ENCODE data around the gene DLAT. TPM values are rescaled to one million over a fixed set of nuclear protein-coding genes. Genes with fewer than 3 reads are reported as not detected.
"Not testable (repeated sequence)": the region's sequence is repeated elsewhere in the genome, so short reads cannot be mapped to it uniquely, and the experiment has no call there.

Gene DLAT
- total and polyA plus RNA-seq, 2 donors, result 13.3 to 28.8 TPM

- H3K4me1 ChIP-seq (ENCODE audit: control insufficient read depth in 2 of 2, insufficient read depth in 2 of 2, low read length in 2 of 2), result no peaks in the 10 kb centered on the region
- no peak for DNase-seq (ENCODE audit: low read depth in 6 of 9, low spot score in 9 of 9)
- no peaks in the 10 kb centered on the region for H3K9me3 ChIP-seq (ENCODE audit: control insufficient read depth in 2 of 2, insufficient read depth in 1 of 2, low read length in 1 of 2)
- H3K27me3 ChIP-seq (ENCODE audit: control insufficient read depth in 2 of 2, insufficient read depth in 1 of 2, low read length in 1 of 2), result no peaks in the 10 kb centered on the region
- H3K27ac ChIP-seq (ENCODE audit: low read depth in 1 of 2, low read length in 1 of 2), result no peak overlapping the region
- no peak overlapping the region for H3K4me3 ChIP-seq (ENCODE audit: low read length in 2 of 2)
- H3K36me3 ChIP-seq (ENCODE audit: control insufficient read depth in 2 of 2, insufficient read depth in 2 of 2, low read length in 1 of 2), result peaks cover 21 to 36% of the 10 kb centered on the region in 2 donors
Observed at GRCh38 chr11:112037527-112037926, 12.3 kb downstream of the DLAT start.

GRCh38 chr11:112042161-112042960, 17.2 kb downstream of the DLAT start:
- Histone ChIP-seq H3K27me3 (ENCODE audit: control insufficient read depth in 2 of 2, insufficient read depth in 1 of 2, low read length in 1 of 2) (no peaks in the 10 kb centered on the region), H3K4me1 (ENCODE audit: control insufficient read depth in 2 of 2, insufficient read depth in 2 of 2, low read length in 2 of 2) (no peaks in the 10 kb centered on the region), H3K9me3 (ENCODE audit: control insufficient read depth in 2 of 2, insufficient read depth in 1 of 2, low read length in 1 of 2) (no peaks in the 10 kb centered on the region), H3K27ac (ENCODE audit: low read depth in 1 of 2, low read length in 1 of 2) (no peak overlapping the region), H3K36me3 (ENCODE audit: control insufficient read depth in 2 of 2, insufficient read depth in 2 of 2, low read length in 1 of 2) (peaks cover 18 to 42% of the 10 kb centered on the region in 2 donors), H3K4me3 (ENCODE audit: low read length in 2 of 2) (no peak overlapping the region)
- WGBS, result 62% methylated on average over 6 of the region's 6 CpGs
- DNase-seq (ENCODE audit: low read depth in 6 of 9, low spot score in 9 of 9), result no peak

- H3K27me3 ChIP-seq (ENCODE audit: control insufficient read depth in 2 of 2, insufficient read depth in 1 of 2, low read length in 1 of 2), result no peaks in the 10 kb centered on the region
- H3K4me1 ChIP-seq (ENCODE audit: control insufficient read depth in 2 of 2, insufficient read depth in 2 of 2, low read length in 2 of 2), result no peaks in the 10 kb centered on the region
- H3K9me3 ChIP-seq (ENCODE audit: control insufficient read depth in 2 of 2, insufficient read depth in 1 of 2, low read length in 1 of 2), result no peaks in the 10 kb centered on the region
- H3K4me3 ChIP-seq (ENCODE audit: low read length in 2 of 2), result no peak overlapping the region
- 98% methylated on average over 2 of the region's 2 CpGs for WGBS
- no peak for DNase-seq (ENCODE audit: low read depth in 6 of 9, low spot score in 9 of 9)
- H3K27ac ChIP-seq (ENCODE audit: low read depth in 1 of 2, low read length in 1 of 2), result no peak overlapping the region
- peaks cover 15 to 38% of the 10 kb centered on the region in 2 donors for H3K36me3 ChIP-seq (ENCODE audit: control insufficient read depth in 2 of 2, insufficient read depth in 2 of 2, low read length in 1 of 2)
Observed at GRCh38 chr11:112042961-112043304, 17.7 kb downstream of the DLAT start.

GRCh38 chr11:112044961-112045360, 19.8 kb downstream of the DLAT start:
- no peaks in the 10 kb centered on the region for H3K4me1 ChIP-seq (ENCODE audit: control insufficient read depth in 2 of 2, insufficient read depth in 2 of 2, low read length in 2 of 2)
- no peak overlapping the region for H3K27ac ChIP-seq (ENCODE audit: low read depth in 1 of 2, low read length in 1 of 2)
- WGBS, result 98% methylated on average over 4 of the region's 4 CpGs
- H3K36me3 ChIP-seq (ENCODE audit: control insufficient read depth in 2 of 2, insufficient read depth in 2 of 2, low read length in 1 of 2), result peaks cover 12 to 38% of the 10 kb centered on the region in 2 donors
- no peaks in the 10 kb centered on the region for H3K9me3 ChIP-seq (ENCODE audit: control insufficient read depth in 2 of 2, insufficient read depth in 1 of 2, low read length in 1 of 2)
- H3K27me3 ChIP-seq (ENCODE audit: control insufficient read depth in 2 of 2, insufficient read depth in 1 of 2, low read length in 1 of 2), result no peaks in the 10 kb centered on the region
- DNase-seq (ENCODE audit: low read depth in 6 of 9, low spot score in 9 of 9), result no peak
- H3K4me3 ChIP-seq (ENCODE audit: low read length in 2 of 2), result no peak overlapping the region

GRCh38 chr11:112046647-112047046, 21.4 kb downstream of the DLAT start:
- WGBS, result over 99% methylated on average over 2 of the region's 2 CpGs
- not testable (repeated sequence) for H3K27ac ChIP-seq (ENCODE audit: low read depth in 1 of 2, low read length in 1 of 2); H3K9me3 ChIP-seq (ENCODE audit: control insufficient read depth in 2 of 2, insufficient read depth in 1 of 2, low read length in 1 of 2); H3K4me3 ChIP-seq (ENCODE audit: low read length in 2 of 2); H3K4me1 ChIP-seq (ENCODE audit: control insufficient read depth in 2 of 2, insufficient read depth in 2 of 2, low read length in 2 of 2); H3K27me3 ChIP-seq (ENCODE audit: control insufficient read depth in 2 of 2, insufficient read depth in 1 of 2, low read length in 1 of 2); DNase-seq (ENCODE audit: low read depth in 6 of 9, low spot score in 9 of 9)
- H3K36me3 ChIP-seq (ENCODE audit: control insufficient read depth in 2 of 2, insufficient read depth in 2 of 2, low read length in 1 of 2), result peaks cover 12 to 40% of the 10 kb centered on the region in 2 donors

- H3K4me1 ChIP-seq (ENCODE audit: control insufficient read depth in 2 of 2, insufficient read depth in 2 of 2, low read length in 2 of 2); DNase-seq (ENCODE audit: low read depth in 6 of 9, low spot score in 9 of 9); H3K27me3 ChIP-seq (ENCODE audit: control insufficient read depth in 2 of 2, insufficient read depth in 1 of 2, low read length in 1 of 2); H3K9me3 ChIP-seq (ENCODE audit: control insufficient read depth in 2 of 2, insufficient read depth in 1 of 2, low read length in 1 of 2); H3K4me3 ChIP-seq (ENCODE audit: low read length in 2 of 2); H3K27ac ChIP-seq (ENCODE audit: low read depth in 1 of 2, low read length in 1 of 2): not testable (repeated sequence)
- peaks cover 17 to 44% of the 10 kb centered on the region in 2 donors for H3K36me3 ChIP-seq (ENCODE audit: control insufficient read depth in 2 of 2, insufficient read depth in 2 of 2, low read length in 1 of 2)
- WGBS, result 97% methylated on average over 3 of the region's 3 CpGs
Observed at GRCh38 chr11:112048256-112048655, 23.0 kb downstream of the DLAT start.

GRCh38 chr11:112049777-112050176, 24.6 kb downstream of the DLAT start:
- Histone ChIP-seq H3K27ac (ENCODE audit: low read depth in 1 of 2, low read length in 1 of 2) (no peak overlapping the region), H3K27me3 (ENCODE audit: control insufficient read depth in 2 of 2, insufficient read depth in 1 of 2, low read length in 1 of 2) (no peaks in the 10 kb centered on the region), H3K4me1 (ENCODE audit: control insufficient read depth in 2 of 2, insufficient read depth in 2 of 2, low read length in 2 of 2) (no peaks in the 10 kb centered on the region), H3K9me3 (ENCODE audit: control insufficient read depth in 2 of 2, insufficient read depth in 1 of 2, low read length in 1 of 2) (no peaks in the 10 kb centered on the region), H3K36me3 (ENCODE audit: control insufficient read depth in 2 of 2, insufficient read depth in 2 of 2, low read length in 1 of 2) (peaks cover 15 to 43% of the 10 kb centered on the region in 2 donors), H3K4me3 (ENCODE audit: low read length in 2 of 2) (no peak overlapping the region)
- no peak for DNase-seq (ENCODE audit: low read depth in 6 of 9, low spot score in 9 of 9)
- 49% methylated on average over 2 of the region's 2 CpGs for WGBS

GRCh38 chr11:112050721-112051120, 25.5 kb downstream of the DLAT start:
- DNase-seq (ENCODE audit: low read depth in 6 of 9, low spot score in 9 of 9), result no peak
- peaks cover 8 to 36% of the 10 kb centered on the region in 2 donors for H3K36me3 ChIP-seq (ENCODE audit: control insufficient read depth in 2 of 2, insufficient read depth in 2 of 2, low read length in 1 of 2)
- no peaks in the 10 kb centered on the region for H3K9me3 ChIP-seq (ENCODE audit: control insufficient read depth in 2 of 2, insufficient read depth in 1 of 2, low read length in 1 of 2)

GRCh38 chr11:112051768-112052167, 26.6 kb downstream of the DLAT start:
- H3K4me1 ChIP-seq (ENCODE audit: control insufficient read depth in 2 of 2, insufficient read depth in 2 of 2, low read length in 2 of 2), result no peaks in the 10 kb centered on the region
- peaks cover 8 to 40% of the 10 kb centered on the region in 2 donors for H3K36me3 ChIP-seq (ENCODE audit: control insufficient read depth in 2 of 2, insufficient read depth in 2 of 2, low read length in 1 of 2)
- H3K27ac ChIP-seq (ENCODE audit: low read depth in 1 of 2, low read length in 1 of 2), result no peak overlapping the region
- H3K27me3 ChIP-seq (ENCODE audit: control insufficient read depth in 2 of 2, insufficient read depth in 1 of 2, low read length in 1 of 2), result no peaks in the 10 kb centered on the region
- no peak overlapping the region for H3K4me3 ChIP-seq (ENCODE audit: low read length in 2 of 2)
- WGBS, result 98% methylated on average over 3 of the region's 3 CpGs
- no peak for DNase-seq (ENCODE audit: low read depth in 6 of 9, low spot score in 9 of 9)
- H3K9me3 ChIP-seq (ENCODE audit: control insufficient read depth in 2 of 2, insufficient read depth in 1 of 2, low read length in 1 of 2), result no peaks in the 10 kb centered on the region

More at GRCh38 chr11:112050721-112051120, 25.5 kb downstream of the DLAT start:
- Histone ChIP-seq H3K4me3 (ENCODE audit: low read length in 2 of 2) (no peak overlapping the region), H3K27ac (ENCODE audit: low read depth in 1 of 2, low read length in 1 of 2) (no peak overlapping the region), H3K27me3 (ENCODE audit: control insufficient read depth in 2 of 2, insufficient read depth in 1 of 2, low read length in 1 of 2) (no peaks in the 10 kb centered on the region), H3K4me1 (ENCODE audit: control insufficient read depth in 2 of 2, insufficient read depth in 2 of 2, low read length in 2 of 2) (no peaks in the 10 kb centered on the region)
- WGBS, result 93% methylated on average over 3 of the region's 3 CpGs

All from thymus (tissue), 11 donors.